SK-N-SH (cell line): ENCODE results near the gene VEGFA. TPM values are rescaled to one million over a fixed set of nuclear protein-coding genes. Genes with fewer than 3 reads are reported as not detected.

Experiments
- CTCF ChIA-PET: fragments of 300-600, 350-600 bp; formaldehyde crosslinking; extraction: SDS; loops from one replicate; lab custom pipeline; 2021; lab: Yijun Ruan, JAX
- POLR2A ChIA-PET: fragments of 350-600 bp; sonication (Branson Sonifier 250); formaldehyde crosslinking; extraction: SDS; loops from one replicate; lab custom pipeline; 2020; ENCODE audit warnings: antibody characterized with exemption, inconsistent platforms; lab: Yijun Ruan, JAX
- DNase-seq: peaks from one replicate; pipeline ENCODE4 v3.0.0; 2012
- H2AFZ ChIP-seq: fragments of 200-600 bp; sonication (generic); 2 replicates; pipeline ENCODE4 v1.8.1; 2016; ENCODE audit warnings: antibody characterized with exemption, mild to moderate bottlenecking, low read depth
- H3F3A ChIP-seq: fragments of 200-600 bp; sonication (generic); replicated peaks from 2 replicates; pipeline ENCODE3; 2016; ENCODE audit warnings: antibody characterized with exemption, mild to moderate bottlenecking; ENCODE audit not compliant: insufficient read depth
- H3K27ac ChIP-seq, 2 experiments: fragments of 200-500 bp in 1 of 2; fragments of 200-600 bp in 1 of 2; sonication (Bioruptor generic) in 1 of 2; sonication (generic), shearing (Covaris generic) in 1 of 2; 2 replicates each; pipeline versions ENCODE4 v1.5.1 to v1.6.1; 2014 to 2016; ENCODE audit warnings: low read depth in 2 of 2, inconsistent platforms in 1 of 2, low read length in 1 of 2, mild to moderate bottlenecking in 1 of 2, mixed read lengths in 1 of 2
- H3K27me3 ChIP-seq: fragments of 200-600 bp; sonication (generic), shearing (Covaris generic); 2 replicates; pipeline ENCODE4 v1.6.1; 2016; ENCODE audit warnings: mixed run types; ENCODE audit not compliant: insufficient read depth
- H3K36me3 ChIP-seq, 2 experiments: fragments of 200-500 bp in 1 of 2; fragments of 200-600 bp in 1 of 2; sonication (Bioruptor generic) in 1 of 2; sonication (generic) in 1 of 2; replicated peaks in 1 of 2; 2 replicates each; pipeline versions ENCODE3 to v1.5.1; 2014 to 2016; ENCODE audit warnings: low read length in 1 of 2, mild to moderate bottlenecking in 1 of 2; ENCODE audit not compliant: insufficient read depth in 2 of 2, control insufficient read depth in 1 of 2
- H3K4me1 ChIP-seq, 2 experiments: fragments of 200-500 bp in 1 of 2; fragments of 200-600 bp in 1 of 2; sonication (Bioruptor generic) in 1 of 2; sonication (generic), shearing (Covaris generic) in 1 of 2; 2 replicates each; pipeline versions ENCODE4 v1.5.1 to v1.6.1; 2014 to 2016; ENCODE audit warnings: low read depth in 1 of 2, low read length in 1 of 2, mixed run types in 1 of 2; ENCODE audit not compliant: insufficient read depth in 2 of 2, control insufficient read depth in 1 of 2
- H3K4me2 ChIP-seq: fragments of 200-600 bp; sonication (generic), shearing (Covaris generic); 2 replicates; pipeline ENCODE4 v1.6.1; 2017; ENCODE audit warnings: mixed run types
- H3K4me3 ChIP-seq, 2 experiments: fragments of 200-500 bp in 1 of 2; fragments of 200-600 bp in 1 of 2; sonication (Bioruptor generic) in 1 of 2; sonication (generic), shearing (Covaris generic) in 1 of 2; 2 replicates each; pipeline versions ENCODE4 v1.5.1 to v1.8.1; 2014 to 2016; ENCODE audit warnings: low read depth in 2 of 2, inconsistent platforms in 1 of 2, low read length in 1 of 2, mild to moderate bottlenecking in 1 of 2, mixed read lengths in 1 of 2, moderate library complexity in 1 of 2
- H3K79me2 ChIP-seq: fragments of 200-600 bp; sonication (generic); 2 replicates; pipeline ENCODE4 v1.8.1; 2017; ENCODE audit warnings: mild to moderate bottlenecking; ENCODE audit not compliant: insufficient read depth
- H3K9ac ChIP-seq: fragments of 200-600 bp; sonication (generic); 2 replicates; pipeline ENCODE4 v1.6.1; 2017; ENCODE audit warnings: mixed run types
- H3K9me2 ChIP-seq: fragments of 200-600 bp; sonication (generic); 2 replicates; pipeline ENCODE4 v1.6.1; 2017; ENCODE audit warnings: mixed run types
- H3K9me3 ChIP-seq: fragments of 200-600 bp; sonication (generic); 2 replicates; pipeline ENCODE4 v1.6.1; 2017; ENCODE audit warnings: mixed run types, mild to moderate bottlenecking, moderate library complexity
- H4K20me1 ChIP-seq: fragments of 200-600 bp; sonication (generic); 2 replicates; pipeline ENCODE4 v1.6.1; 2017; ENCODE audit warnings: mild to moderate bottlenecking, mixed run types; ENCODE audit not compliant: insufficient read depth
- CHD2 ChIP-seq: fragments of 150-350 bp; IDR thresholded peaks from 2 replicates; pipeline ENCODE4 v1.6.1; 2018; ENCODE audit warnings: low read length; ENCODE audit not compliant: partially characterized antibody
- EP300 ChIP-seq, 2 experiments: IDR thresholded peaks; 2 replicates each; pipeline versions ENCODE4 v1.4.0 to v1.6.1; 2012; ENCODE audit warnings: borderline replicate concordance in 1 of 2, low read depth in 1 of 2, low read length in 1 of 2
- FOXM1 ChIP-seq: IDR thresholded peaks from 2 replicates; pipeline ENCODE4 v1.4.0; 2012; ENCODE audit warnings: low read depth, mild to moderate bottlenecking
- GABPA ChIP-seq: IDR thresholded peaks from 2 replicates; pipeline ENCODE4 v1.4.0; 2012; ENCODE audit warnings: low read depth, mild to moderate bottlenecking
- GATA2 ChIP-seq: sonication (generic); formaldehyde crosslinking; IDR thresholded peaks from 2 replicates; pipeline ENCODE4 v1.5.0; 2020; ENCODE audit warnings: mild to moderate bottlenecking, missing genetic modification reagents
- NFIC ChIP-seq: IDR thresholded peaks from 2 replicates; pipeline ENCODE4 v1.4.0; 2012; ENCODE audit warnings: borderline replicate concordance
- RAD21 ChIP-seq: IDR thresholded peaks from 2 replicates; pipeline ENCODE4 v1.6.1; 2012; ENCODE audit warnings: mild to moderate bottlenecking, low read length
- RCOR1 ChIP-seq: fragments of 150-350 bp; IDR thresholded peaks from 2 replicates; pipeline ENCODE4 v1.6.1; 2017; ENCODE audit warnings: antibody characterized with exemption, low read length
- REST ChIP-seq: IDR thresholded peaks from 2 replicates; pipeline ENCODE4 v1.6.1; 2012; ENCODE audit warnings: mild to moderate bottlenecking, low read depth, low read length, moderate library complexity
- RFX5 ChIP-seq: IDR thresholded peaks from 2 replicates; pipeline ENCODE4 v1.6.1; 2012; ENCODE audit warnings: mild to moderate bottlenecking, improper control_type of control experiment, low read length
- RXRA ChIP-seq: IDR thresholded peaks from 2 replicates; pipeline ENCODE4 v1.4.0; 2012; ENCODE audit warnings: low read depth, mild to moderate bottlenecking, borderline replicate concordance
- SIN3A ChIP-seq: IDR thresholded peaks from 2 replicates; pipeline ENCODE4 v1.6.1; 2012; ENCODE audit warnings: low read depth, mild to moderate bottlenecking, low read length, moderate library complexity, borderline replicate concordance
- USF2 ChIP-seq: fragments of 150-350 bp; IDR thresholded peaks from 2 replicates; pipeline ENCODE4 v1.6.1; 2017; ENCODE audit warnings: antibody characterized with exemption, low read length, low read depth, borderline replicate concordance
- YY1 ChIP-seq: IDR thresholded peaks from 2 replicates; pipeline ENCODE4 v1.4.0; 2012; ENCODE audit warnings: low read depth, mild to moderate bottlenecking
- ZBTB33 ChIP-seq: IDR thresholded peaks from 2 replicates; pipeline ENCODE4 v1.4.0; 2012; ENCODE audit warnings: low read depth, borderline replicate concordance
- WGBS: methylation state at CpG from one replicate; pipeline ENCODE4 v1.1.6; 2017; ENCODE audit warnings: low lambda C conversion rate; 5-methylcytosine and 5-hydroxymethylcytosine counted together
- polyA plus RNA-seq, 3 experiments: library from polyadenylated mRNA; depleted of rRNA; stranded (reverse); fragments of >200 nt; gene quantifications; 2 replicates each; pipeline ENCODE4 v1.2.3, GENCODE V29; 2012

VEGFA gene
- polyA plus RNA-seq, 1 of the 3 experiments (the other 2 are of a cell fraction) = 81.0 TPM

- Histone ChIP-seq H3K4me3 (no peak overlapping the region), H3K4me2 (no peak overlapping the region), H2AFZ (no peak overlapping the region), H4K20me1 (no peaks in the 10 kb centered on the region), H3K27me3 (no peaks in the 10 kb centered on the region), H3K4me1 (peaks cover 0 to 22% of the 10 kb centered on the region in 2 experiments; a peak in 1 of 4 replicates), H3K79me2 (no peaks in the 10 kb centered on the region), H3F3A (no peaks in the 10 kb centered on the region), H3K27ac (no peak overlapping the region), H3K9me2 (no peaks in the 10 kb centered on the region)
- POLR2A ChIA-PET = interaction anchor here (1.0 kb wide), 1 partner anchor 35 kb away, joined by 4 read pairs; no protein-coding TSS in a partner anchor
- peak; percentile 22 for DNase-seq
- TF ChIP-seq NFIC (no peak), GABPA (no peak), ZBTB33 (no peak), USF2 (no peak), CHD2 (no peak), RFX5 (no peak)
- TF ChIP-seq, all 33 proteins: peak for 0
- H3K9me3 ChIP-seq = no peaks in the 10 kb centered on the region
- no peaks in the 10 kb centered on the region for H3K36me3 ChIP-seq
- CTCF ChIA-PET = interaction anchor here (1.0 to 3.8 kb wide), 6 partner anchors 10 to 340 kb away, joined by 3 to 22 read pairs (median 4); partner anchors contain the start of gene VEGFA
- H3K9ac ChIP-seq = no peak overlapping the region
- 82% methylated on average over 10 of the region's 11 CpGs for WGBS
Observed at GRCh38 chr6:43738877-43739641, 31.0 kb upstream of the VEGFA start.

- 100% methylated on average over 1 of the region's 4 CpGs for WGBS
- no peak overlapping the region for H2AFZ ChIP-seq
- no peak overlapping the region for H3K27ac ChIP-seq
- H3K9me3 ChIP-seq = no peaks in the 10 kb centered on the region
- DNase-seq = peak; percentile 62
- H3K79me2 ChIP-seq = no peaks in the 10 kb centered on the region
- H3F3A ChIP-seq = no peaks in the 10 kb centered on the region
- POLR2A ChIA-PET = interaction anchor here (0.8 to 1.0 kb wide), 3 partner anchors 19 to 35 kb away, joined by 3 to 4 read pairs (median 4); partner anchors contain the start of gene VEGFA
- H3K4me1 ChIP-seq = peaks cover 0 to 22% of the 10 kb centered on the region in 2 experiments; a peak in 1 of 4 replicates
- H3K36me3 ChIP-seq = no peaks in the 10 kb centered on the region
- H3K9me2 ChIP-seq = no peaks in the 10 kb centered on the region
- CTCF ChIA-PET = interaction anchor here (1.0 to 3.8 kb wide), 7 partner anchors 9 to 339 kb away, joined by 3 to 22 read pairs (median 4); partner anchors contain the start of gene VEGFA
- H3K9ac ChIP-seq = no peak overlapping the region
- no peaks in the 10 kb centered on the region for H3K27me3 ChIP-seq
- no peak overlapping the region for H3K4me2 ChIP-seq
- H3K4me3 ChIP-seq = no peak overlapping the region
- TF ChIP-seq FOXM1 (no peak), RAD21 (no peak), REST (no peak), RXRA (no peak), GATA2 (CRISPR knock-in tag) (peak; percentile 76), EP300 (IDR thresholded peaks at IDR 0.05; ENCODE audit: borderline replicate concordance in 1 of 2, low read depth in 1 of 2, low read length in 1 of 2) (0 out of 4 replicates have a peak, but pooled peaks of 1 of the 2 experiments have one; percentile 24), YY1 (no peak), RCOR1 (peak; percentile 30; the same call in 1 of the 2 replicates), USF2 (no peak), SIN3A (no peak)
- no peaks in the 10 kb centered on the region for H4K20me1 ChIP-seq
Observed at GRCh38 chr6:43739642-43740091, 30.3 kb upstream of the VEGFA start.
